ENCODE results near the gene OR52W1.
A peak's percentile ranks its signal among the peaks of the same experiment; 100 is the strongest.

OR52W1 gene

GRCh38 chr11:6210274-6210955, 11.4 kb downstream of the OR52W1 start:
- no peak for DNase-seq (ENCODE audit: low spot score)
- no peak for TF ChIP-seq CTCF (IDR thresholded peaks at IDR 0.05; ENCODE audit: poor library complexity, severe bottlenecking)
- H3K4me3 ChIP-seq (ENCODE audit: severe bottlenecking) = no peak overlapping the region
- H3K27me3 ChIP-seq (ENCODE audit: insufficient read depth, poor library complexity, severe bottlenecking) = no peaks in the 10 kb centered on the region
- H3K36me3 ChIP-seq (ENCODE audit: low read depth) = peaks cover 31% of the 10 kb centered on the region
- no peak overlapping the region for H3K27ac ChIP-seq (ENCODE audit: poor library complexity, severe bottlenecking)
- H3K9me3 ChIP-seq (ENCODE audit: severe bottlenecking) = no peaks in the 10 kb centered on the region
- no peak for ATAC-seq (ENCODE audit: low read depth)
- H3K4me1 ChIP-seq (ENCODE audit: insufficient read depth, poor library complexity, severe bottlenecking) = no peaks in the 10 kb centered on the region

GRCh38 chr11:6214530-6214929, 15.5 kb downstream of the OR52W1 start:
- H3K36me3 ChIP-seq (ENCODE audit: low read depth) = peaks cover 55% of the 10 kb centered on the region
- no peak for TF ChIP-seq CTCF (IDR thresholded peaks at IDR 0.05; ENCODE audit: poor library complexity, severe bottlenecking)
- no peak overlapping the region for H3K4me3 ChIP-seq (ENCODE audit: severe bottlenecking)
- H3K27ac ChIP-seq (ENCODE audit: poor library complexity, severe bottlenecking) = no peak overlapping the region
- H3K27me3 ChIP-seq (ENCODE audit: insufficient read depth, poor library complexity, severe bottlenecking) = no peaks in the 10 kb centered on the region
- ATAC-seq (ENCODE audit: low read depth) (no peak), DNase-seq (ENCODE audit: low spot score) (no peak)
- H3K9me3 ChIP-seq (ENCODE audit: severe bottlenecking) = no peaks in the 10 kb centered on the region
- peaks cover under 1% of the 10 kb centered on the region for H3K4me1 ChIP-seq (ENCODE audit: insufficient read depth, poor library complexity, severe bottlenecking)

GRCh38 chr11:6216501-6216900, 17.5 kb downstream of the OR52W1 start:
- TF ChIP-seq CTCF (IDR thresholded peaks at IDR 0.05; ENCODE audit: poor library complexity, severe bottlenecking) = no peak
- Histone ChIP-seq H3K27me3 (ENCODE audit: insufficient read depth, poor library complexity, severe bottlenecking) (no peaks in the 10 kb centered on the region), H3K36me3 (ENCODE audit: low read depth) (peaks cover 55% of the 10 kb centered on the region), H3K9me3 (ENCODE audit: severe bottlenecking) (no peaks in the 10 kb centered on the region), H3K4me3 (ENCODE audit: severe bottlenecking) (no peak overlapping the region), H3K27ac (ENCODE audit: poor library complexity, severe bottlenecking) (no peak overlapping the region), H3K4me1 (ENCODE audit: insufficient read depth, poor library complexity, severe bottlenecking) (peaks cover 6% of the 10 kb centered on the region)
- DNase-seq (ENCODE audit: low spot score) (no peak), ATAC-seq (ENCODE audit: low read depth) (no peak)

- TF ChIP-seq CTCF (IDR thresholded peaks at IDR 0.05; ENCODE audit: poor library complexity, severe bottlenecking) = no peak
- Histone ChIP-seq H3K4me1 (ENCODE audit: insufficient read depth, poor library complexity, severe bottlenecking) (peaks cover 6% of the 10 kb centered on the region), H3K36me3 (ENCODE audit: low read depth) (peaks cover 53% of the 10 kb centered on the region), H3K9me3 (ENCODE audit: severe bottlenecking) (no peaks in the 10 kb centered on the region), H3K27me3 (ENCODE audit: insufficient read depth, poor library complexity, severe bottlenecking) (no peaks in the 10 kb centered on the region), H3K4me3 (ENCODE audit: severe bottlenecking) (no peak overlapping the region), H3K27ac (ENCODE audit: poor library complexity, severe bottlenecking) (no peak overlapping the region)
- DNase-seq (ENCODE audit: low spot score) (peak; percentile 55), ATAC-seq (ENCODE audit: low read depth) (no peak)
Observed at GRCh38 chr11:6217722-6218121, 18.7 kb downstream of the OR52W1 start.

GRCh38 chr11:6219359-6219758, 20.3 kb downstream of the OR52W1 start:
- peak overlapping the region; percentile 42 for H3K27ac ChIP-seq (ENCODE audit: poor library complexity, severe bottlenecking)
- ATAC-seq (ENCODE audit: low read depth) (peak; percentile 99), DNase-seq (ENCODE audit: low spot score) (no peak)
- H3K4me1 ChIP-seq (ENCODE audit: insufficient read depth, poor library complexity, severe bottlenecking) = peaks cover 6% of the 10 kb centered on the region
- H3K4me3 ChIP-seq (ENCODE audit: severe bottlenecking) = no peak overlapping the region
- H3K27me3 ChIP-seq (ENCODE audit: insufficient read depth, poor library complexity, severe bottlenecking) = no peaks in the 10 kb centered on the region
- no peak for TF ChIP-seq CTCF (IDR thresholded peaks at IDR 0.05; ENCODE audit: poor library complexity, severe bottlenecking)
- H3K9me3 ChIP-seq (ENCODE audit: severe bottlenecking) = no peaks in the 10 kb centered on the region
- H3K36me3 ChIP-seq (ENCODE audit: low read depth) = peaks cover 55% of the 10 kb centered on the region
